PFSK-1 (cell line): Measurements from ENCODE around the gene CMIP.

Experiments
- FOXP2 ChIP-seq: optimal IDR thresholded peaks from 2 replicates; pipeline ENCODE3; 2011; ENCODE audit warnings: borderline replicate concordance, control low read depth, inconsistent platforms; ENCODE audit not compliant: insufficient read depth; ENCODE audit errors: extremely low read length, extremely low read depth
- POLR2AphosphoS5 ChIP-seq: IDR thresholded peaks from 2 replicates; pipeline ENCODE4 v1.6.1; 2012; ENCODE audit warnings: low read depth, mild to moderate bottlenecking, control low read depth, low read length, moderate library complexity
- REST ChIP-seq, 2 experiments: IDR thresholded peaks; 2 replicates each; pipeline versions ENCODE4 v1.6.1 to v1.8.0; 2011 to 2012; ENCODE audit warnings: low read depth in 2 of 2, low read length in 2 of 2, control low read depth in 1 of 2, inconsistent platforms in 1 of 2, mild to moderate bottlenecking in 1 of 2, moderate library complexity in 1 of 2; ENCODE audit not compliant: insufficient read depth in 1 of 2
- SIN3A ChIP-seq: IDR thresholded peaks from 2 replicates; pipeline ENCODE4 v1.6.1; 2012; ENCODE audit warnings: mild to moderate bottlenecking, low read length, moderate library complexity, borderline replicate concordance; ENCODE audit not compliant: insufficient read depth
- TAF1 ChIP-seq: IDR thresholded peaks from 2 replicates; pipeline ENCODE4 v1.6.1; 2012; ENCODE audit warnings: low read length, control low read depth, borderline replicate concordance; ENCODE audit not compliant: insufficient read depth

CMIP gene

GRCh38 chr16:81575307-81575706, 130.7 kb downstream of the CMIP start:
- TF ChIP-seq SIN3A = no peak
- no peak for TF ChIP-seq REST (IDR thresholded peaks at IDR 0.05; ENCODE audit: insufficient read depth in 1 of 2, low read depth in 2 of 2, low read length in 2 of 2)
- no peak for TF ChIP-seq POLR2AphosphoS5
- TF ChIP-seq FOXP2 = no peak
- TF ChIP-seq TAF1 = no peak

GRCh38 chr16:81575834-81576233, 131.2 kb downstream of the CMIP start:
- TF ChIP-seq REST (IDR thresholded peaks at IDR 0.05; ENCODE audit: insufficient read depth in 1 of 2, low read depth in 2 of 2, low read length in 2 of 2) (no peak), TAF1 (no peak), FOXP2 (no peak), SIN3A (no peak), POLR2AphosphoS5 (no peak)

- TF ChIP-seq TAF1 = no peak
- no peak for TF ChIP-seq FOXP2
- TF ChIP-seq POLR2AphosphoS5 = no peak
- no peak for TF ChIP-seq REST (IDR thresholded peaks at IDR 0.05; ENCODE audit: insufficient read depth in 1 of 2, low read depth in 2 of 2, low read length in 2 of 2)
- TF ChIP-seq SIN3A = no peak
Measured at GRCh38 chr16:81576696-81577095, 132.1 kb downstream of the CMIP start.

- no peak for TF ChIP-seq TAF1
- no peak for TF ChIP-seq POLR2AphosphoS5
- no peak for TF ChIP-seq REST (IDR thresholded peaks at IDR 0.05; ENCODE audit: insufficient read depth in 1 of 2, low read depth in 2 of 2, low read length in 2 of 2)
- TF ChIP-seq SIN3A = no peak
- TF ChIP-seq FOXP2 = no peak
Measured at GRCh38 chr16:81578076-81578475, 133.5 kb downstream of the CMIP start.

- TF ChIP-seq TAF1 (no peak), SIN3A (no peak), REST (IDR thresholded peaks at IDR 0.05; ENCODE audit: insufficient read depth in 1 of 2, low read depth in 2 of 2, low read length in 2 of 2) (no peak), FOXP2 (no peak), POLR2AphosphoS5 (no peak)
Measured at GRCh38 chr16:81578636-81579413, 134.2 kb downstream of the CMIP start.
